ENCODE results near the gene NEURL2.

Gene NEURL2

DNA sequence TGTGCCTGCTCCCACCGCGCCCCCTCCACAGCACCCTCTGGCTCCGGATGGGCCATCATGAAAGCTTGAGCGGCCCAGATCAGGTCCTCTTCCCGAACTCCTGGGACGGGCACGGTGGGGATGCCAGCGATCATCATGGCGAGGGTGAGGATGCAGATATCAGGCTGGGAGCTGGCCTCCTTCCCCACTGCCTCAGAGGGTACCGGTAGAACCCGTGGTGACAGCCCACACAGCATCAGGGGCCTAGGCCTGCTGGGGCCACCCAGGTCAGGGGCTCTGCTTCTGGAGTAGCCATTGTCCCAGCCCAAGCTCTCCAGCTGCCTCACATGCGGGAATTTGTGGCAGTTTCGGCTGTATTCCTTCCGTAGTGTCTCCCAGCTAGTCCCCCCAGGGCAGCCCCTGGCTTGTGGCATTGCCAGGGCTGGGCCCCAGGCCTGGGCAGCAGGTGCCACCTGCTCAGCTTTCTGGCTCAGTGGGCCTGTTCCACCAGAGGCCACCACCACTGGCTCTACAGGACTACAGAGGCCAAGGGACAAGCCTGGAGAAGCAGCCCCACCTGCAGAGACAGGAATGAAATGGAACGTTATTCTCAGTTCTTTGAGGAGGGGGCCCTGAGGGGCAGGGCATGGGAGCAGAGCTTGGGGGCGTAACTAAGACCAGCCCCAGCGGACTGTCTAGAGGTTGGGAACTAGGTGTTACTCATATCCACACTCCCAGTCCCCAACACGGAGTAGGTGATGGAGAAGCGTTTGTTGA lies 4.2 kb downstream of the NEURL2 start:
- Histone ChIP-seq H3K79me2 (ENCODE audit: control insufficient read depth, insufficient read depth, low read length, poor library complexity) (peaks cover 4% of the 10 kb centered on the region), H4K12ac (ENCODE audit: low read depth, low read length) (no peak overlapping the region), H3K36me3 (ENCODE audit: control insufficient read depth in 1 of 2, insufficient read depth in 2 of 2, low read length in 2 of 2) (peaks cover 16 to 18% of the 10 kb centered on the region in 2 experiments), H3K4me1 (ENCODE audit: control insufficient read depth in 1 of 2, insufficient read depth in 2 of 2, low read length in 2 of 2) (peaks cover 4 to 9% of the 10 kb centered on the region in 2 experiments), H3K14ac (ENCODE audit: low read length) (no peak overlapping the region), H2AFZ (ENCODE audit: insufficient read depth, low read length, poor library complexity) (no peak overlapping the region), H2BK5ac (ENCODE audit: low read depth, low read length, poor library complexity) (no peak overlapping the region), H4K91ac (ENCODE audit: low read depth, low read length) (no peak overlapping the region), H3K18ac (ENCODE audit: low read length) (no peak overlapping the region), H3K9me3 (ENCODE audit: insufficient read depth, low read depth, low read length) (no peaks in the 10 kb centered on the region), H2BK120ac (ENCODE audit: insufficient read depth, low read length, poor library complexity) (no peak overlapping the region), H3K4me2 (ENCODE audit: low read length) (no peak overlapping the region), H3K79me1 (ENCODE audit: low read length) (peaks cover 9% of the 10 kb centered on the region), H3K23ac (ENCODE audit: low read length) (no peak overlapping the region), H2AK5ac (ENCODE audit: low read length) (no peak overlapping the region), H3K27ac (ENCODE audit: low read depth, low read length) (no peak overlapping the region), H2BK12ac (ENCODE audit: low read length) (no peak overlapping the region), H3K4ac (ENCODE audit: low read depth, low read length) (no peak overlapping the region), H3K27me3 (ENCODE audit: insufficient read depth, low read length) (no peaks in the 10 kb centered on the region), H4K8ac (ENCODE audit: low read depth, low read length) (no peak overlapping the region), H3K4me3 (ENCODE audit: low read depth, low read length) (no peak overlapping the region), H3K9ac (ENCODE audit: low read length) (no peak overlapping the region)
- DNase-seq: no peak
- WGBS (ENCODE audit: extremely low coverage, insufficient coverage, insufficient read length): 100% methylated on average over 1 of the region's 19 CpGs

DNA sequence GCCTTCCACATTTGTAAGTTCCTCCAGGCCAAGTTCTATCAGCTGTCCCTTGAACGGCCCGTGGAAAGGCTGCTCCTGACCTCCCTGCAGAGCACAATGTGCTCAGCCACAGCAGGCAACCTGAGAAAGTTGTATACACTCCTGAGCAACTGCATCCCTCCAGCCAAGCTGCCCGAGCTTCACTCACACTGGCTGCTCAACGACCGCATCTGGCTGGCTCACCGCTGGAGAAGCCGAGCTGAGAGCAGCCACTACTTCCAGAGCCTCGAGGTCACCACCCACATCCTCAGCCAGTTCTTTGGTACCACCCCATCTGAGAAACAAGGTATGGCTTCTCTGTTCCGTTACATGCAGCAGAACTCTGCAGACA lies 7.9 kb downstream of the NEURL2 start:
- peaks cover 3% of the 10 kb centered on the region for H3K79me2 ChIP-seq (ENCODE audit: control insufficient read depth, insufficient read depth, low read length, poor library complexity)
- no peak overlapping the region for H3K9ac ChIP-seq (ENCODE audit: low read length)
- no peak overlapping the region for H3K4ac ChIP-seq (ENCODE audit: low read depth, low read length)
- DNase-seq: no peak
- no peaks in the 10 kb centered on the region for H3K4me1 ChIP-seq (ENCODE audit: control insufficient read depth in 1 of 2, insufficient read depth in 2 of 2, low read length in 2 of 2)
- no peaks in the 10 kb centered on the region for H3K27me3 ChIP-seq (ENCODE audit: insufficient read depth, low read length)
- no peak overlapping the region for H2BK5ac ChIP-seq (ENCODE audit: low read depth, low read length, poor library complexity)
- no peak overlapping the region for H2BK120ac ChIP-seq (ENCODE audit: insufficient read depth, low read length, poor library complexity)
- no peaks in the 10 kb centered on the region for H3K9me3 ChIP-seq (ENCODE audit: insufficient read depth, low read depth, low read length)
- H3K79me1 ChIP-seq (ENCODE audit: low read length): peaks cover 3% of the 10 kb centered on the region
- H2AK5ac ChIP-seq (ENCODE audit: low read length): no peak overlapping the region
- H3K23ac ChIP-seq (ENCODE audit: low read length): no peak overlapping the region
- no peak overlapping the region for H4K91ac ChIP-seq (ENCODE audit: low read depth, low read length)
- H3K14ac ChIP-seq (ENCODE audit: low read length): no peak overlapping the region
- no peak overlapping the region for H3K27ac ChIP-seq (ENCODE audit: low read depth, low read length)
- H2AFZ ChIP-seq (ENCODE audit: insufficient read depth, low read length, poor library complexity): no peak overlapping the region
- no peak overlapping the region for H3K18ac ChIP-seq (ENCODE audit: low read length)
- H4K12ac ChIP-seq (ENCODE audit: low read depth, low read length): no peak overlapping the region
- H3K4me2 ChIP-seq (ENCODE audit: low read length): no peak overlapping the region
- no peak overlapping the region for H2BK12ac ChIP-seq (ENCODE audit: low read length)
- H3K4me3 ChIP-seq (ENCODE audit: low read depth, low read length): no peak overlapping the region
- no peak overlapping the region for H4K8ac ChIP-seq (ENCODE audit: low read depth, low read length)
- no CpG with 5 or more reads among the region's 9 CpGs for WGBS (ENCODE audit: extremely low coverage, insufficient coverage, insufficient read length)
- peaks cover 18 to 19% of the 10 kb centered on the region in 2 experiments for H3K36me3 ChIP-seq (ENCODE audit: control insufficient read depth in 1 of 2, insufficient read depth in 2 of 2, low read length in 2 of 2)

DNA sequence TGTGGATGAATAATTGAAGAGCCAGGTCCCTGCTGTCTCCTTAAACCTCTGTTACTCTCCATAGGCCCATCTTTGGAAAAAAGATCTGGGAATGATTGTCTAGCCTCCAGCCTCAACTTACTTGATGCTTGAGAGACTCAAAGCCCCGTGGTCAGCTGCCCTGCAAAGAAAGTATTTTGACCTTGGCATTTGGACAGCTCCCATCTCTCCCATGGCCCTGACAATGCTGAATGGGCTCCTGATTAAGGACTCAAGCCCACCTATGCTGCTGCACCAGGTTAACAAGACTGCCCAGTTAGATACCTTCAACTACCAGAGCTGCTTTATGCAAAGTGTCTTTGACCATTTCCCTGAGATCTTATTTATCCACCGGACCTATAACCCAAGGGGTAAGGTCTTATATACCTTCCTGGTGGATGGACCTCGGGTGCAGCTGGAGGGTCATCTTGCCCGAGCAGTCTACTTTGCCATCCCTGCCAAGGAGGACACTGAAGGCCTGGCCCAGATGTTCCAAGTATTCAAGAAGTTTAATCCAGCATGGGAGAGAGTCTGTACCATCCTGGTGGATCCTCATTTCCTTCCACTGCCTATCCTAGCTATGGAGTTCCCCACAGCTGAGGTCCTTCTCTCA lies 8.4 kb downstream of the NEURL2 start:
- no peak overlapping the region for H3K4ac ChIP-seq (ENCODE audit: low read depth, low read length)
- H3K4me3 ChIP-seq (ENCODE audit: low read depth, low read length): no peak overlapping the region
- H2AK5ac ChIP-seq (ENCODE audit: low read length): no peak overlapping the region
- no peak overlapping the region for H4K8ac ChIP-seq (ENCODE audit: low read depth, low read length)
- H4K12ac ChIP-seq (ENCODE audit: low read depth, low read length): no peak overlapping the region
- H3K36me3 ChIP-seq (ENCODE audit: control insufficient read depth in 1 of 2, insufficient read depth in 2 of 2, low read length in 2 of 2): peaks cover 23% of the 10 kb centered on the region in 2 experiments
- no peaks in the 10 kb centered on the region for H3K9me3 ChIP-seq (ENCODE audit: insufficient read depth, low read depth, low read length)
- no peak overlapping the region for H2BK120ac ChIP-seq (ENCODE audit: insufficient read depth, low read length, poor library complexity)
- no peak overlapping the region for H3K27ac ChIP-seq (ENCODE audit: low read depth, low read length)
- no peak overlapping the region for H3K18ac ChIP-seq (ENCODE audit: low read length)
- DNase-seq: no peak
- H3K9ac ChIP-seq (ENCODE audit: low read length): no peak overlapping the region
- peaks cover 3% of the 10 kb centered on the region for H3K79me1 ChIP-seq (ENCODE audit: low read length)
- no peaks in the 10 kb centered on the region for H3K27me3 ChIP-seq (ENCODE audit: insufficient read depth, low read length)
- H3K14ac ChIP-seq (ENCODE audit: low read length): no peak overlapping the region
- H3K4me2 ChIP-seq (ENCODE audit: low read length): no peak overlapping the region
- no CpG with 5 or more reads among the region's 4 CpGs for WGBS (ENCODE audit: extremely low coverage, insufficient coverage, insufficient read length)
- no peak overlapping the region for H2BK12ac ChIP-seq (ENCODE audit: low read length)
- no peak overlapping the region for H3K23ac ChIP-seq (ENCODE audit: low read length)
- H3K79me2 ChIP-seq (ENCODE audit: control insufficient read depth, insufficient read depth, low read length, poor library complexity): peaks cover 3% of the 10 kb centered on the region
- H2AFZ ChIP-seq (ENCODE audit: insufficient read depth, low read length, poor library complexity): no peak overlapping the region
- H4K91ac ChIP-seq (ENCODE audit: low read depth, low read length): no peak overlapping the region
- H3K4me1 ChIP-seq (ENCODE audit: control insufficient read depth in 1 of 2, insufficient read depth in 2 of 2, low read length in 2 of 2): no peaks in the 10 kb centered on the region
- H2BK5ac ChIP-seq (ENCODE audit: low read depth, low read length, poor library complexity): no peak overlapping the region

DNA sequence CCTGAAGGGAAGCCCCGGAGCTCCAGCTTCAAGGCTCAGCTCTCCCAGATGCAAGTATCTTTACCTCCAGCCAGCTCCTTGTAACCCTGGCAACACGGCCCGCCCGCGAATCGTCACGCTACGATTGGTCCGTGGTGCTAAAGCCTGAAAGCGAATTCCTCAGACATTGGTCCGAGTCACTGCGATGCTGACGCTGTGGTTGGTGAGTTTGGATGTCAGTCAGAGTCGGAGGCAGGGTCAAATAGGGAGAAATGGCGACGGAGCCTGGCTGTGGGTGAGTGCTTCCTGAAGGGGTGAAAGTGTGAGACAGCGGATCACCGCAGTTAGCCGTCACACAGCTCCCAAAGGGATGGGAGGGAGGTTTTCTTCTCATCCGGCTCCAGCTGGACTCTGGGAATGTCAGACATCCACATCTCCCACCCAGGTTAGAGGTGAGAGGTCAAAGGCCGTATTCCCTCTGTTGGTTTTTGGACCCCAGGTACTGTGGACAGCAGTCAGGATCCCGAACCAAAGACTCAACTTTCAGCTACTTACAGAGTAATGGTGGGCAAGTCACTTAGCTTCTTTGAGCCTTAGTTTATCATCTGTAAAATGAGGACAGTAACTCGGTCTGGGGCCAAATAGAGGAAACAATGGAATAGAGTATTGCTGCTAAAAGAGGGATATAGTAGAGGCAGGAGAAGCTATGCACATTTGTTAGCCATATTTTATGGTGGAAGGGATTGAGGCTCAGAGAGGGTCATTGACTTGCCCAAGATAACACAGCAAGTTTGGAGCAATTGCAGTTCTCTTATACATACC lies 9.8 kb downstream of the NEURL2 start, which contains the start of gene ZSWIM1:
TSS of gene ZSWIM1 (plus strand) at position 240 of the 801 bp plus-strand sequence. CDS start 1,366 bp downstream, outside the sequence.
- no peak within 1 kb of the TSS for H2AFZ ChIP-seq (ENCODE audit: insufficient read depth, low read length, poor library complexity)
- peak within 1 kb of the TSS; percentile 70 for H3K4me2 ChIP-seq (ENCODE audit: low read length)
- no peak within 1 kb of the TSS for H2BK12ac ChIP-seq (ENCODE audit: low read length)
- H3K36me3 ChIP-seq (ENCODE audit: control insufficient read depth in 1 of 2, insufficient read depth in 2 of 2, low read length in 2 of 2): peaks cover 29 to 31% of the 10 kb centered on the region in 2 experiments
- peaks cover 3% of the 10 kb centered on the region for H3K79me2 ChIP-seq (ENCODE audit: control insufficient read depth, insufficient read depth, low read length, poor library complexity)
- peak within 1 kb of the TSS; percentile 56 for H4K91ac ChIP-seq (ENCODE audit: low read depth, low read length)
- no CpG with 5 or more reads among the region's 23 CpGs for WGBS (ENCODE audit: extremely low coverage, insufficient coverage, insufficient read length)
- H3K23ac ChIP-seq (ENCODE audit: low read length): no peak within 1 kb of the TSS
- no peak within 1 kb of the TSS for H3K27ac ChIP-seq (ENCODE audit: low read depth, low read length)
- H3K18ac ChIP-seq (ENCODE audit: low read length): peak within 1 kb of the TSS; percentile 24
- peak within 1 kb of the TSS; percentile 77 for H3K9ac ChIP-seq (ENCODE audit: low read length)
- H4K8ac ChIP-seq (ENCODE audit: low read depth, low read length): peak within 1 kb of the TSS; percentile 89
- H2BK5ac ChIP-seq (ENCODE audit: low read depth, low read length, poor library complexity): no peak within 1 kb of the TSS
- DNase-seq: peak; percentile 100
- no peak within 1 kb of the TSS for H2BK120ac ChIP-seq (ENCODE audit: insufficient read depth, low read length, poor library complexity)
- peak within 1 kb of the TSS; percentile 27 for H2AK5ac ChIP-seq (ENCODE audit: low read length)
- no peaks in the 10 kb centered on the region for H3K4me1 ChIP-seq (ENCODE audit: control insufficient read depth in 1 of 2, insufficient read depth in 2 of 2, low read length in 2 of 2)
- peak within 1 kb of the TSS; percentile 82 for H3K4ac ChIP-seq (ENCODE audit: low read depth, low read length)
- H3K79me1 ChIP-seq (ENCODE audit: low read length): peaks cover 3% of the 10 kb centered on the region
- H3K14ac ChIP-seq (ENCODE audit: low read length): peak within 1 kb of the TSS; percentile 68
- H3K4me3 ChIP-seq (ENCODE audit: low read depth, low read length): peak within 1 kb of the TSS; percentile 81
- H3K9me3 ChIP-seq (ENCODE audit: insufficient read depth, low read depth, low read length): no peaks in the 10 kb centered on the region
- no peaks in the 10 kb centered on the region for H3K27me3 ChIP-seq (ENCODE audit: insufficient read depth, low read length)
- peak within 1 kb of the TSS; percentile 9 for H4K12ac ChIP-seq (ENCODE audit: low read depth, low read length)

All from trophoblast cell (in vitro differentiated cells and primary cell).